ENCODE measurements around the gene ZPBP.

DNA sequence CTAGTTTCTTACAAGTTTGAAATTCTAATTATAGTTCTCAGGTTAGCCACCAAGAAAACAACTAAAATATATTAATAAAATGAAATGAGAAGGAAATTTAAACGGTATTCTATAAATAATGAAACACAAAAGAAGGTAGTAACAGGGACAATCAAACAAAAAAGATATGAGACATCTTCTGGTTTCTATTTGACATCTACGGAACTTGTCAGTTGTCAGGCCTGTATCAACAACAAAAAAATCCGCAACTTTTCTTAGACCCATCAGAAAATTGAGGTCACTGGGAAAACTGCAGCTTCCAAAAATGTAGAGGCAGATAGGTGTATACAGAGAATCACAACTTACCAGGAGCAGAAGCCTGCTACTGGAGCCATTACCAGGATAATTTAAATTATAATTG is 70.6 kb downstream of the ZPBP start:
- TF ChIP-seq, protein P1, sequence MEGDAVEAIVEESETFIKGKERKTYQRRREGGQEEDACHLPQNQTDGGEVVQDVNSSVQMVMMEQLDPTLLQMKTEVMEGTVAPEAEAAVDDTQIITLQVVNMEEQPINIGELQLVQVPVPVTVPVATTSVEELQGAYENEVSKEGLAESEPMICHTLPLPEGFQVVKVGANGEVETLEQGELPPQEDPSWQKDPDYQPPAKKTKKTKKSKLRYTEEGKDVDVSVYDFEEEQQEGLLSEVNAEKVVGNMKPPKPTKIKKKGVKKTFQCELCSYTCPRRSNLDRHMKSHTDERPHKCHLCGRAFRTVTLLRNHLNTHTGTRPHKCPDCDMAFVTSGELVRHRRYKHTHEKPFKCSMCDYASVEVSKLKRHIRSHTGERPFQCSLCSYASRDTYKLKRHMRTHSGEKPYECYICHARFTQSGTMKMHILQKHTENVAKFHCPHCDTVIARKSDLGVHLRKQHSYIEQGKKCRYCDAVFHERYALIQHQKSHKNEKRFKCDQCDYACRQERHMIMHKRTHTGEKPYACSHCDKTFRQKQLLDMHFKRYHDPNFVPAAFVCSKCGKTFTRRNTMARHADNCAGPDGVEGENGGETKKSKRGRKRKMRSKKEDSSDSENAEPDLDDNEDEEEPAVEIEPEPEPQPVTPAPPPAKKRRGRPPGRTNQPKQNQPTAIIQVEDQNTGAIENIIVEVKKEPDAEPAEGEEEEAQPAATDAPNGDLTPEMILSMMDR (IDR thresholded peaks at IDR 0.05; ENCODE audit: low read length) = no peak
- no peak for TF ChIP-seq EZH2 (IDR thresholded peaks at IDR 0.05; ENCODE audit: borderline replicate concordance, low read length)
